Measurements from ENCODE around the gene GSK3B. TPM values are rescaled to one million over a fixed set of nuclear protein-coding genes. Genes with fewer than 3 reads are reported as not detected.
A peak's percentile ranks its signal among the peaks of the same experiment; 100 is the strongest.

Gene GSK3B
- total and polyA plus RNA-seq, 2 donors (not counting 1 experiment from before 2014, with no cell fraction given) = 37.3 to 44.8 TPM

DNA sequence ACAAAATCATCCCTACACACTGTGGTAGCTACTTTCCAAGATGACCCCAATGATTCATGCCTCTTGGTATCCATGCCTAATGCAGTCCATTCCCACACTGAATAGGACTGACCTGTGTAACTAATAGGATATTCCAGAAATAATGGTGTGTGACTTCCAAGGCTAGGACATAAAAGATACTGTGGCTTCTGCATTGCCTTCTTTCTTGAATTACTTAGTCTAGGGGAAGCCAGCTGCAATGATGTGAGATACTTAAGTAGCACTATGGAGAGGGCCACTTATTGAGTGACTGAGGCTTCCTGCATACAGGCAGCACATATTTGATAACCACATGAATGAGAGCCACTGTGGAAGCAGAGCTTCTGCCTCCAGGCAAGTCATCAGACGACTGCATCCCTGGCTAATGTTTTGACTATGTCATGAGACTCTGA, 262.3 kb downstream of the GSK3B start:
- no peak overlapping the region for H3K4me3 ChIP-seq (replicated peaks in 1 of 4; ENCODE audit: control extremely low read depth in 1 of 4, insufficient read depth in 1 of 4, low read depth in 3 of 4, low read length in 4 of 4)
- H4K20me1 ChIP-seq (ENCODE audit: control insufficient read depth, extremely low read depth, insufficient read depth, low read length) = peaks cover 1% of the 10 kb centered on the region
- H3K79me2 ChIP-seq (ENCODE audit: control insufficient read depth, insufficient read depth, low read length) = no peaks in the 10 kb centered on the region
- no peaks in the 10 kb centered on the region for H3K27me3 ChIP-seq (ENCODE audit: control insufficient read depth, insufficient read depth, low read length)
- no peaks in the 10 kb centered on the region for H3K4me1 ChIP-seq (ENCODE audit: control insufficient read depth, extremely low read depth, insufficient read depth, low read length)
- H3K4me2 ChIP-seq (ENCODE audit: extremely low read depth, insufficient read depth, low read length) = no peak overlapping the region
- no peaks in the 10 kb centered on the region for H3K9me3 ChIP-seq (ENCODE audit: control insufficient read depth, insufficient read depth, low read depth, low read length)
- H3K9ac ChIP-seq (ENCODE audit: insufficient read depth, low read length) = no peak overlapping the region
- TF ChIP-seq, protein P1, sequence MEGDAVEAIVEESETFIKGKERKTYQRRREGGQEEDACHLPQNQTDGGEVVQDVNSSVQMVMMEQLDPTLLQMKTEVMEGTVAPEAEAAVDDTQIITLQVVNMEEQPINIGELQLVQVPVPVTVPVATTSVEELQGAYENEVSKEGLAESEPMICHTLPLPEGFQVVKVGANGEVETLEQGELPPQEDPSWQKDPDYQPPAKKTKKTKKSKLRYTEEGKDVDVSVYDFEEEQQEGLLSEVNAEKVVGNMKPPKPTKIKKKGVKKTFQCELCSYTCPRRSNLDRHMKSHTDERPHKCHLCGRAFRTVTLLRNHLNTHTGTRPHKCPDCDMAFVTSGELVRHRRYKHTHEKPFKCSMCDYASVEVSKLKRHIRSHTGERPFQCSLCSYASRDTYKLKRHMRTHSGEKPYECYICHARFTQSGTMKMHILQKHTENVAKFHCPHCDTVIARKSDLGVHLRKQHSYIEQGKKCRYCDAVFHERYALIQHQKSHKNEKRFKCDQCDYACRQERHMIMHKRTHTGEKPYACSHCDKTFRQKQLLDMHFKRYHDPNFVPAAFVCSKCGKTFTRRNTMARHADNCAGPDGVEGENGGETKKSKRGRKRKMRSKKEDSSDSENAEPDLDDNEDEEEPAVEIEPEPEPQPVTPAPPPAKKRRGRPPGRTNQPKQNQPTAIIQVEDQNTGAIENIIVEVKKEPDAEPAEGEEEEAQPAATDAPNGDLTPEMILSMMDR (conservative IDR thresholded peaks at IDR 0.05 in 1 of 2, IDR thresholded peaks at IDR 0.05 in 1 of 2; ENCODE audit: low read depth in 1 of 2, low read length in 2 of 2) = no peak
- no peak for TF ChIP-seq EZH2 (IDR thresholded peaks at IDR 0.05; ENCODE audit: low read length, missing control alignments)
- DNase-seq (ENCODE audit: low read depth in 2 of 2) = peak in 1 of 2 donors; percentile 85
- H3K27ac ChIP-seq (ENCODE audit: insufficient read depth, low read length) = no peak overlapping the region
- H3K36me3 ChIP-seq (ENCODE audit: control insufficient read depth, insufficient read depth, low read length) = no peaks in the 10 kb centered on the region
- H2AFZ ChIP-seq (ENCODE audit: low read length) = no peak overlapping the region

DNA sequence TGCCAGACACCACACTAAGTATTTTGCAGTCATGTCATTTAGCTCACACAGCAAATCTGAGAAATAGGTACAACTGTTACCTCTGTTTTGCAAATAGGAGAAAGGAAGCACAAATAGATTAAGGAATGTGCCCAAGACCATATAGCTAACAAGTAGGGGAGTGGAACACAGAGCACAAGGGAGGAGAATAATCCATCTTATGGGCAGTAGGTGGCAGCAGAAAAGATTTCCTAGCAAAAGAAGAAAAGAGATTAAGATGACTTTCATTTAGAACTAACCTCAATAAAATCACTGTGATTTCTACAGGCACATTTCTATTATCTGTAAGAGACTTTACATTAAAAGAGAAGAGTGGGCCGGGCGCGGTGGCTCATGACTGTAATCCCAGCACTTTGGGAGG, 263.2 kb downstream of the GSK3B start:
- Histone ChIP-seq H4K20me1 (ENCODE audit: control insufficient read depth, extremely low read depth, insufficient read depth, low read length) (peaks cover 1% of the 10 kb centered on the region), H3K4me1 (ENCODE audit: control insufficient read depth, extremely low read depth, insufficient read depth, low read length) (no peaks in the 10 kb centered on the region), H3K9ac (ENCODE audit: insufficient read depth, low read length) (no peak overlapping the region), H2AFZ (ENCODE audit: low read length) (no peak overlapping the region), H3K79me2 (ENCODE audit: control insufficient read depth, insufficient read depth, low read length) (no peaks in the 10 kb centered on the region), H3K27ac (ENCODE audit: insufficient read depth, low read length) (no peak overlapping the region), H3K27me3 (ENCODE audit: control insufficient read depth, insufficient read depth, low read length) (no peaks in the 10 kb centered on the region), H3K4me2 (ENCODE audit: extremely low read depth, insufficient read depth, low read length) (no peak overlapping the region), H3K4me3 (replicated peaks in 1 of 4; ENCODE audit: control extremely low read depth in 1 of 4, insufficient read depth in 1 of 4, low read depth in 3 of 4, low read length in 4 of 4) (no peak overlapping the region), H3K36me3 (ENCODE audit: control insufficient read depth, insufficient read depth, low read length) (no peaks in the 10 kb centered on the region), H3K9me3 (ENCODE audit: control insufficient read depth, insufficient read depth, low read depth, low read length) (no peaks in the 10 kb centered on the region)
- DNase-seq (ENCODE audit: low read depth in 2 of 2) = no peak
- TF ChIP-seq, protein P1 (conservative IDR thresholded peaks at IDR 0.05 in 1 of 2, IDR thresholded peaks at IDR 0.05 in 1 of 2; ENCODE audit: low read depth in 1 of 2, low read length in 2 of 2) = peak in 1 of 2 donors; percentile 20
- TF ChIP-seq EZH2 (IDR thresholded peaks at IDR 0.05; ENCODE audit: low read length, missing control alignments) = no peak

- Histone ChIP-seq H3K4me1 (ENCODE audit: control insufficient read depth, extremely low read depth, insufficient read depth, low read length) (no peaks in the 10 kb centered on the region), H2AFZ (ENCODE audit: low read length) (no peak overlapping the region), H3K79me2 (ENCODE audit: control insufficient read depth, insufficient read depth, low read length) (no peaks in the 10 kb centered on the region), H3K9ac (ENCODE audit: insufficient read depth, low read length) (no peak overlapping the region), H3K4me2 (ENCODE audit: extremely low read depth, insufficient read depth, low read length) (no peak overlapping the region), H3K27ac (ENCODE audit: insufficient read depth, low read length) (no peak overlapping the region), H4K20me1 (ENCODE audit: control insufficient read depth, extremely low read depth, insufficient read depth, low read length) (peaks cover 1% of the 10 kb centered on the region), H3K4me3 (replicated peaks in 1 of 4; ENCODE audit: control extremely low read depth in 1 of 4, insufficient read depth in 1 of 4, low read depth in 3 of 4, low read length in 4 of 4) (no peak overlapping the region), H3K27me3 (ENCODE audit: control insufficient read depth, insufficient read depth, low read length) (no peaks in the 10 kb centered on the region), H3K9me3 (ENCODE audit: control insufficient read depth, insufficient read depth, low read depth, low read length) (no peaks in the 10 kb centered on the region), H3K36me3 (ENCODE audit: control insufficient read depth, insufficient read depth, low read length) (no peaks in the 10 kb centered on the region)
- TF ChIP-seq, protein P1 (conservative IDR thresholded peaks at IDR 0.05 in 1 of 2, IDR thresholded peaks at IDR 0.05 in 1 of 2; ENCODE audit: low read depth in 1 of 2, low read length in 2 of 2) = no peak
- no peak for TF ChIP-seq EZH2 (IDR thresholded peaks at IDR 0.05; ENCODE audit: low read length, missing control alignments)
- peak in 1 of 2 donors; percentile 13 for DNase-seq (ENCODE audit: low read depth in 2 of 2)
These were observed 264.8 kb downstream of the GSK3B start for GRCh38 chr3:119829420-119829819.

All from fibroblast of lung (primary cell).